Thyroid gland (tissue), 4 donors: ENCODE data around the gene PTPRU.

Source experiments
- POLR2A ChIP-seq, 2 donors: fragments of 450-650 bp; IDR thresholded peaks; one replicate each; pipeline ENCODE4 v1.6.1; 2017; ENCODE audit warnings: antibody characterized with exemption in 2 of 2, mild to moderate bottlenecking in 2 of 2, moderate library complexity in 1 of 2
- TF ChIP-seq, protein P1 (sequence below), 6 experiments: fragments of 200-600 bp in 3 of 6; fragments of 450-650 bp in 3 of 6; sonication (generic) in 3 of 6; IDR thresholded peaks; one replicate each; pipeline ENCODE4 v1.5.1; 2016 to 2019; ENCODE audit warnings: antibody characterized with exemption in 6 of 6, mild to moderate bottlenecking in 2 of 6, inconsistent platforms in 1 of 6, moderate library complexity in 1 of 6

DNA sequence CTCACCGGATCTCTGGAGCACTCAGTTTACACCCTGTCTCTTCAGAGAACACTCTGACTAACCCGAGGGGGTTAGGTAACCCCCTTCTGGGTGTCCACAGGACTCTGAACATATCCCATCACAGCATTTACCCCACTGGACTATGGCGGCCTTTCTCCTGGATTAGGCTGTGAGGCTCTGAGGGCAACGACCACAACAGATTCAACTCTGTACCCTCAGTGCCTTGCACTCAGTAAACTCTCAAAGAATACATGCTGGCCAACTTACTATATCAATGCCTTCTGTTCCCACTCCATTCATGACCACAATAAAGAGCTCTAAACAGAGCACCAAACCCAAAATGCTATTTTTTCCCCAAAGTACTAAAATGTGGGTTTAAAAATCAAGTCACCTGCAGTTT lies 11.0 kb upstream of the PTPRU start:
- TF ChIP-seq, protein P1, sequence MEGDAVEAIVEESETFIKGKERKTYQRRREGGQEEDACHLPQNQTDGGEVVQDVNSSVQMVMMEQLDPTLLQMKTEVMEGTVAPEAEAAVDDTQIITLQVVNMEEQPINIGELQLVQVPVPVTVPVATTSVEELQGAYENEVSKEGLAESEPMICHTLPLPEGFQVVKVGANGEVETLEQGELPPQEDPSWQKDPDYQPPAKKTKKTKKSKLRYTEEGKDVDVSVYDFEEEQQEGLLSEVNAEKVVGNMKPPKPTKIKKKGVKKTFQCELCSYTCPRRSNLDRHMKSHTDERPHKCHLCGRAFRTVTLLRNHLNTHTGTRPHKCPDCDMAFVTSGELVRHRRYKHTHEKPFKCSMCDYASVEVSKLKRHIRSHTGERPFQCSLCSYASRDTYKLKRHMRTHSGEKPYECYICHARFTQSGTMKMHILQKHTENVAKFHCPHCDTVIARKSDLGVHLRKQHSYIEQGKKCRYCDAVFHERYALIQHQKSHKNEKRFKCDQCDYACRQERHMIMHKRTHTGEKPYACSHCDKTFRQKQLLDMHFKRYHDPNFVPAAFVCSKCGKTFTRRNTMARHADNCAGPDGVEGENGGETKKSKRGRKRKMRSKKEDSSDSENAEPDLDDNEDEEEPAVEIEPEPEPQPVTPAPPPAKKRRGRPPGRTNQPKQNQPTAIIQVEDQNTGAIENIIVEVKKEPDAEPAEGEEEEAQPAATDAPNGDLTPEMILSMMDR (IDR thresholded peaks at IDR 0.05), result no peak
- TF ChIP-seq POLR2A (IDR thresholded peaks at IDR 0.05), result no peak
